K562 treated with DMSO at 1 percent for 48 hours (cell line): ENCODE data around the gene SSX2. TPM values are rescaled to one million over a fixed set of nuclear protein-coding genes. Genes with fewer than 3 reads are reported as not detected.

Source experiments
- total RNA-seq: library from RNA; unstranded; fragments of 300-600 nt; gene quantifications from 2 replicates; pipeline ENCODE4 v1.2.3, GENCODE V29; 2022; ENCODE audit warnings: low replicate concordance; ENCODE audit errors: extremely low read depth

SSX2 gene, protein sequence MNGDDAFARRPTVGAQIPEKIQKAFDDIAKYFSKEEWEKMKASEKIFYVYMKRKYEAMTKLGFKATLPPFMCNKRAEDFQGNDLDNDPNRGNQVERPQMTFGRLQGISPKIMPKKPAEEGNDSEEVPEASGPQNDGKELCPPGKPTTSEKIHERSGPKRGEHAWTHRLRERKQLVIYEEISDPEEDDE
- not detected in 2 replicates for total RNA-seq

DNA sequence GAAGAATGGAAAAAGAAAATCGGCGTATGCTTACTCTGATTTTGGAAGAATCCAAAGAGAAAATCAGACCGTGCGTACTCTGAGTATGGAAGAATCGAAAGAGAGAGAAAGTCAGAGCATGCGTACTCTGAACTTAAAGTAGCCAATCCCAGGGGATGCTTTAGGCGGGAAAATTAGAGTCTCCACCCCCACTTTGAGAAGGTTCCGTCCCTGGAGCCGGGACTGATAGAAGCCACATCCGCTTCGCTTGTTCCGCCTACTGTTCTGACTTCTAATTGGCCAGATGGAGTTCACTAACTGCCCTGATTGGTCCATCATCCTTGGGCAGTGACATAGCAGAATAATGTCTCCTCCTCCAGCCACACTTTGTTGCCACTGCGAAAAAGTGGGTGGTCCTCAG is at the start of gene SSX2:
Gene SSX2, minus strand, starts transcription at position 101 of the 400 bp plus-strand sequence. CDS start 1,429 bp downstream, outside the sequence.

DNA sequence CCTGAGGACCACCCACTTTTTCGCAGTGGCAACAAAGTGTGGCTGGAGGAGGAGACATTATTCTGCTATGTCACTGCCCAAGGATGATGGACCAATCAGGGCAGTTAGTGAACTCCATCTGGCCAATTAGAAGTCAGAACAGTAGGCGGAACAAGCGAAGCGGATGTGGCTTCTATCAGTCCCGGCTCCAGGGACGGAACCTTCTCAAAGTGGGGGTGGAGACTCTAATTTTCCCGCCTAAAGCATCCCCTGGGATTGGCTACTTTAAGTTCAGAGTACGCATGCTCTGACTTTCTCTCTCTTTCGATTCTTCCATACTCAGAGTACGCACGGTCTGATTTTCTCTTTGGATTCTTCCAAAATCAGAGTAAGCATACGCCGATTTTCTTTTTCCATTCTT is 44.0 kb upstream of the SSX2 start, which contains the start of gene SSX2B:
Gene SSX2B, plus strand, starts transcription at position 301 of the 400 bp plus-strand sequence. CDS start 1,429 bp downstream, outside the sequence.

DNA sequence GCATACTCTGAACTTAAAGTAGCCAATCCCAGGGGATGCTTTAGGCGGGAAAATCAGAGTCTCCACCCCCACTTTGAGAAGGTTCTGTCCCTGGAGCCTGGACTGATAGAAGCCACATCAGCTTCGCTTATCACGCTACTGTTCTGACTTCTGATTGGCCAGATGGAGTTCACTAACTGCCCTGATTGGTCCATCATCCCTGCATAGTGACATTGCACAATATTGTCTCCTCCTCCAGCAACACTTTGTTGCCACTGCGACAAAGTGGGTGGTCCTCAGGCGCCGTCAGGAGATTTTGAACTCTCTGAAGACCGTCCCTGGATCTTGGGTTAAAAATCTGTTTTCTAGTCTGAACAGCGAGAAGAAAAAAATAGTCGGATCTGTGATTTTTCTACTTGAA is 52.2 kb downstream of the SSX2 start, which contains the start of gene SSX7:
Gene SSX7, minus strand, starts transcription at position 101 of the 400 bp plus-strand sequence. CDS start 1,428 bp downstream, outside the sequence.

Other genes with a start within 250 kb of the SSX2 start
- not detected in 2 replicates for gene XAGE1A, start 211.4 kb downstream of the SSX2 start, total RNA-seq
- not detected in 2 replicates for gene XAGE1B, start 190.1 kb downstream of the SSX2 start, total RNA-seq
- gene SSX7, start 52.3 kb downstream of the SSX2 start, total RNA-seq = not detected in 2 replicates
- gene SSX2B, start 44.1 kb upstream of the SSX2 start, total RNA-seq = not detected in 2 replicates
- not detected in 2 replicates for gene SPANXN5, start 90.2 kb upstream of the SSX2 start, total RNA-seq
- not detected in 2 replicates for gene XAGE5, start 104.1 kb upstream of the SSX2 start, total RNA-seq
- gene XAGE3, start 160.9 kb upstream of the SSX2 start, total RNA-seq = not detected in 2 replicates
- not detected in 2 replicates for gene FAM156B, start 190.2 kb upstream of the SSX2 start, total RNA-seq